Mesodermal cell (in vitro differentiated cells): ENCODE measurements around the gene TMEM25. TPM values are rescaled to one million over a fixed set of nuclear protein-coding genes. Genes with fewer than 3 reads are reported as not detected.
A peak's percentile ranks its signal among the peaks of the same experiment; 100 is the strongest.
"Not testable (repeated sequence)": the region's sequence is repeated elsewhere in the genome, so short reads cannot be mapped to it uniquely, and the experiment has no call there.

Experiments
- H3K27ac ChIP-seq: 2 replicates; pipeline ENCODE4 v1.7.0; 2013; ENCODE audit warnings: mild to moderate bottlenecking, low read depth, low read length, moderate library complexity; ENCODE audit not compliant: severe bottlenecking
- H3K36me3 ChIP-seq: 2 replicates; pipeline ENCODE4 v1.7.1; 2013; ENCODE audit warnings: mild to moderate bottlenecking, low read length, moderate library complexity; ENCODE audit not compliant: control insufficient read depth, insufficient read depth
- H3K4me1 ChIP-seq: one replicate; pipeline ENCODE4 v1.7.1; 2013; ENCODE audit warnings: mild to moderate bottlenecking, low read length; ENCODE audit not compliant: insufficient read depth, control insufficient read depth, poor library complexity, severe bottlenecking
- H3K4me3 ChIP-seq: 2 replicates; pipeline ENCODE4 v1.7.0; 2013; ENCODE audit warnings: low read length, control low read depth, mild to moderate bottlenecking; ENCODE audit not compliant: insufficient read depth, poor library complexity, severe bottlenecking; ENCODE audit errors: extremely low read depth
- H3K9me3 ChIP-seq: 2 replicates; pipeline ENCODE4 v1.7.1; 2013; ENCODE audit warnings: mild to moderate bottlenecking, low read length, moderate library complexity; ENCODE audit not compliant: control insufficient read depth
- WGBS, 2 experiments: methylation state at CpG; one replicate each; pipeline ENCODE4 v1.1.5; 2013; ENCODE audit warnings: missing lambda C conversion rate in 2 of 2; ENCODE audit not compliant: insufficient coverage in 2 of 2; 5-methylcytosine and 5-hydroxymethylcytosine counted together
- polyA plus RNA-seq, 2 experiments: library from polyadenylated mRNA; stranded (reverse); fragments of 50-300 nt; gene quantifications; one replicate each; pipeline ENCODE4 v1.2.3, GENCODE V29; 2013

The TMEM25 gene
- 14.3 TPM for polyA plus RNA-seq (2013, experiment 1 of 2)
- polyA plus RNA-seq (2013, experiment 2 of 2), result 12.0 TPM

GRCh38 chr11:118530683-118531596, at the start of gene TMEM25:
TSS of gene TMEM25 (plus strand) at chr11:118531192. CDS start at chr11:118531802, 610 bp downstream.
- Histone ChIP-seq H3K4me3 (peak within 1 kb of the TSS; percentile 74), H3K9me3 (no peaks in the 10 kb centered on the region), H3K27ac (no peak within 1 kb of the TSS), H3K36me3 (peaks cover 12% of the 10 kb centered on the region), H3K4me1 (no peaks in the 10 kb centered on the region)
- 2 to 3% methylated on average over 61 to 85 of the region's 94 CpGs for WGBS, 2 experiments

GRCh38 chr11:118481238-118481637, 49.8 kb upstream of the TMEM25 start:
- not testable (repeated sequence) for H3K27ac ChIP-seq, H3K9me3 ChIP-seq, H3K4me3 ChIP-seq, H3K4me1 ChIP-seq
- WGBS, 2 experiments, result no CpG with 5 or more reads among the region's 1 CpG
- peaks cover 86% of the 10 kb centered on the region for H3K36me3 ChIP-seq

GRCh38 chr11:118484405-118484804, 46.6 kb upstream of the TMEM25 start:
- Histone ChIP-seq H3K4me3 (no peak overlapping the region), H3K36me3 (peaks cover 77% of the 10 kb centered on the region), H3K9me3 (no peaks in the 10 kb centered on the region), H3K27ac (no peak overlapping the region), H3K4me1 (no peaks in the 10 kb centered on the region)
- WGBS, 2 experiments, result no CpG with 5 or more reads among the region's 3 CpGs

GRCh38 chr11:118485273-118485672, 45.7 kb upstream of the TMEM25 start:
- Histone ChIP-seq H3K9me3 (no peaks in the 10 kb centered on the region), H3K27ac (no peak overlapping the region), H3K4me3 (no peak overlapping the region), H3K36me3 (peaks cover 77% of the 10 kb centered on the region), H3K4me1 (no peaks in the 10 kb centered on the region)

- H3K36me3 ChIP-seq, result peaks cover 67% of the 10 kb centered on the region
- H3K9me3 ChIP-seq, result no peaks in the 10 kb centered on the region
- H3K4me1 ChIP-seq, result no peaks in the 10 kb centered on the region
- H3K4me3 ChIP-seq, result no peak overlapping the region
- WGBS, 2 experiments, result 6 to 17% methylated on average over 5 of the region's 7 CpGs
- H3K27ac ChIP-seq, result no peak overlapping the region
Observed at GRCh38 chr11:118488480-118489109, 42.4 kb upstream of the TMEM25 start.

GRCh38 chr11:118491041-118491440, 40.0 kb upstream of the TMEM25 start:
- no peaks in the 10 kb centered on the region for H3K9me3 ChIP-seq
- 100% methylated on average over 3 of the region's 4 CpGs for WGBS, 2 experiments
- H3K4me3 ChIP-seq, result no peak overlapping the region
- no peak overlapping the region for H3K27ac ChIP-seq
- H3K36me3 ChIP-seq, result peaks cover 77% of the 10 kb centered on the region
- no peaks in the 10 kb centered on the region for H3K4me1 ChIP-seq

GRCh38 chr11:118497831-118498230, 33.2 kb upstream of the TMEM25 start:
- Histone ChIP-seq H3K4me3 (no peak overlapping the region), H3K27ac (no peak overlapping the region), H3K9me3 (no peaks in the 10 kb centered on the region), H3K36me3 (peaks cover 94% of the 10 kb centered on the region), H3K4me1 (peaks cover 9% of the 10 kb centered on the region)
- WGBS, 2 experiments, result 85 to 97% methylated on average over 3 of the region's 4 CpGs

- H3K27ac ChIP-seq, result no peak overlapping the region
- no peaks in the 10 kb centered on the region for H3K4me1 ChIP-seq
- WGBS, 2 experiments, result 60 to 100% methylated on average over 2 of the region's 3 CpGs
- H3K36me3 ChIP-seq, result peaks cover 99% of the 10 kb centered on the region
- H3K4me3 ChIP-seq, result no peak overlapping the region
- no peaks in the 10 kb centered on the region for H3K9me3 ChIP-seq
Observed at GRCh38 chr11:118503216-118503615, 27.8 kb upstream of the TMEM25 start.

GRCh38 chr11:118511601-118512000, 19.4 kb upstream of the TMEM25 start:
- Histone ChIP-seq H3K4me3 (no peak overlapping the region), H3K36me3 (peaks cover 98% of the 10 kb centered on the region), H3K9me3 (no peaks in the 10 kb centered on the region), H3K4me1 (no peaks in the 10 kb centered on the region), H3K27ac (no peak overlapping the region)
- 90 to 93% methylated on average over 4 of the region's 5 CpGs for WGBS, 2 experiments

- Histone ChIP-seq H3K36me3 (peaks cover 96% of the 10 kb centered on the region), H3K9me3 (no peaks in the 10 kb centered on the region), H3K27ac (no peak overlapping the region), H3K4me1 (no peaks in the 10 kb centered on the region), H3K4me3 (no peak overlapping the region)
- 98 to 100% methylated on average over 5 to 6 of the region's 7 CpGs for WGBS, 2 experiments
Observed at GRCh38 chr11:118514103-118514502, 16.9 kb upstream of the TMEM25 start.

- no peak overlapping the region for H3K27ac ChIP-seq
- H3K36me3 ChIP-seq, result peaks cover 97% of the 10 kb centered on the region
- 95 to 96% methylated on average over 6 of the region's 6 CpGs for WGBS, 2 experiments
- H3K9me3 ChIP-seq, result no peaks in the 10 kb centered on the region
- no peaks in the 10 kb centered on the region for H3K4me1 ChIP-seq
- H3K4me3 ChIP-seq, result no peak overlapping the region
Observed at GRCh38 chr11:118519549-118519948, 11.4 kb upstream of the TMEM25 start.
